Epithelial cell of proximal tubule (primary cell): ENCODE results near the gene PCMTD2. TPM values are rescaled to one million over a fixed set of nuclear protein-coding genes. Genes with fewer than 3 reads are reported as not detected.
A peak's percentile ranks its signal among the peaks of the same experiment; 100 is the strongest.

Experiments used
- DNase-seq: peaks from one replicate; pipeline ENCODE4 v3.0.0-alpha.2; 2011; ENCODE audit warnings: low read depth
- H3K4me3 ChIP-seq: 2 replicates; pipeline ENCODE4 v1.5.1; 2011; ENCODE audit warnings: low read depth, mild to moderate bottlenecking, low read length
- total RNA-seq: library from RNA; depleted of rRNA; stranded (reverse); fragments of >200 nt; gene quantifications from 2 replicates; pipeline ENCODE4 v1.2.3, GENCODE V29; 2015
- TF ChIP-seq, protein P1 (sequence below): conservative IDR thresholded peaks from 2 replicates; pipeline ENCODE4 v1.5.1; 2012; ENCODE audit warnings: low read depth, mild to moderate bottlenecking, low read length

PCMTD2 gene
- 15.9 and 44.7 TPM in 2 replicates for total RNA-seq

DNA sequence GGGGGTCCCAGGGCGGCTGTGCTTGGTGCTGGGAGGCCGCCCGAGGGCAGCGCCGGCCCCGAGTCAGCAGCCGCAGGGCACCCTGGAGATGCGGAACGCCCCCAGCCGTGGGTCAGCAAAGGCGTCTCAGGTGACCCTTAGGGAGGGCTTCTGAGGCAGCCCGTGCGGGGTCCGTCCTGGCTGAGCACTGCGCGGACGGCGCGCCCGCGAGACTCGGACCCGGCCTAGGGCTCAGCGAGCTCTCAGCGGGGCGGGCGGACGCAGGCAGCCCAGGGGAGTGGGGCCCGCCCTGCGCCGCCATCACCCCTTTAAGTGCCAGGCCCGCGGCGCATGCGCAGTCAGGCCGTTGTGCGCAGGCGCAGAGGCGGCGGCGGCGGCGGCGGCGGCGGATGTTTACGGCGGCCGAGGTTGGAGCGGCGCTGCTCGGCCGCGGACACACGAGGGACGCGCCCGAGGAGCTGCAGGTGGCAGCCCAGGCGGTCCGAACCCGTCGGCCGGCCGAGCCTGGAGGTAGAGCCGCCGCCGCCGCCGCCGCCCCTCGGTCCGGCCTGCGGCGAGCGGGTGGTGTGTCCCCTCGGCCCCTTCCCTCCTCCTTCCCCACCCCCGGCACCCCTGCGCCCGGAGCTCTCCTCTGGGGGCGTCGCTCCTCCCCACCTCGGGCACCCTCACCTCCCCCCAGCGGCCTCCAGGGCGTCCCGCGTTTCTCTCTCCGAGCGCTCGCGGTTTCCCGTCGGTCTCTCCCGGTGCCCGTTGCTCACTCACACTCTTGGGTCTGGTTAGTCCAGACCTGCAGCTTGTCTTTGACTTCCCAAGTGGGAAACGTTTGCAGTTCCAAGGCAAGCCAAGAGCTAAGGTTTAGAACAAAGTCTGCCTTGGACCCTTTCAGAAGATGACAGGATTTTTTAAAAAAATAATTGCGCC lies at the start of gene PCMTD2:
Gene PCMTD2 (plus strand): TSS at position 388 of the 921 bp plus-strand sequence. CDS start 4,218 bp downstream, outside the sequence.
- H3K4me3 ChIP-seq: peak within 1 kb of the TSS; percentile 89
- TF ChIP-seq, protein P1, sequence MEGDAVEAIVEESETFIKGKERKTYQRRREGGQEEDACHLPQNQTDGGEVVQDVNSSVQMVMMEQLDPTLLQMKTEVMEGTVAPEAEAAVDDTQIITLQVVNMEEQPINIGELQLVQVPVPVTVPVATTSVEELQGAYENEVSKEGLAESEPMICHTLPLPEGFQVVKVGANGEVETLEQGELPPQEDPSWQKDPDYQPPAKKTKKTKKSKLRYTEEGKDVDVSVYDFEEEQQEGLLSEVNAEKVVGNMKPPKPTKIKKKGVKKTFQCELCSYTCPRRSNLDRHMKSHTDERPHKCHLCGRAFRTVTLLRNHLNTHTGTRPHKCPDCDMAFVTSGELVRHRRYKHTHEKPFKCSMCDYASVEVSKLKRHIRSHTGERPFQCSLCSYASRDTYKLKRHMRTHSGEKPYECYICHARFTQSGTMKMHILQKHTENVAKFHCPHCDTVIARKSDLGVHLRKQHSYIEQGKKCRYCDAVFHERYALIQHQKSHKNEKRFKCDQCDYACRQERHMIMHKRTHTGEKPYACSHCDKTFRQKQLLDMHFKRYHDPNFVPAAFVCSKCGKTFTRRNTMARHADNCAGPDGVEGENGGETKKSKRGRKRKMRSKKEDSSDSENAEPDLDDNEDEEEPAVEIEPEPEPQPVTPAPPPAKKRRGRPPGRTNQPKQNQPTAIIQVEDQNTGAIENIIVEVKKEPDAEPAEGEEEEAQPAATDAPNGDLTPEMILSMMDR: peak; percentile 5
- DNase-seq: no peak

DNA sequence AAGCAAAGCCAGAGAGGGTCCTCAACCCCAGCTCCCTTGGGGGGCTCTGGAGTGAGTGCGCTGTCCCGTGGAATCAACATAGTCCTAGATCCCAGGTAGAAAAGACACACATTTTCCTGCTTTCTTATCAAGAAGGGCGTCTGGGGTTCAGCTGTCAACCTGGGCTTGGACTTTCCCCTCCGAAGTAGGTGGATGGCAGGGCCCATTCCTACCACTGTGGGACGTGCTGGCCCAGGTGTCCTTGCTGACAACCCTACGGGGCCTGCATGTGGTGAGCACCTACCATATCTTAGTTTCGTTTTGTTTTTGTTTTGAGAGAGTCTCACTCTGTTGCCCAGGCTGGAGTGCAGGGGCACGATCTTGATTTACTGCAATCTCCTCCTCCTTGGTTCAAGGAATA lies 48.9 kb upstream of the PCMTD2 start:
- no peak overlapping the region for H3K4me3 ChIP-seq
- no peak for DNase-seq
- TF ChIP-seq, protein P1: no peak

DNA sequence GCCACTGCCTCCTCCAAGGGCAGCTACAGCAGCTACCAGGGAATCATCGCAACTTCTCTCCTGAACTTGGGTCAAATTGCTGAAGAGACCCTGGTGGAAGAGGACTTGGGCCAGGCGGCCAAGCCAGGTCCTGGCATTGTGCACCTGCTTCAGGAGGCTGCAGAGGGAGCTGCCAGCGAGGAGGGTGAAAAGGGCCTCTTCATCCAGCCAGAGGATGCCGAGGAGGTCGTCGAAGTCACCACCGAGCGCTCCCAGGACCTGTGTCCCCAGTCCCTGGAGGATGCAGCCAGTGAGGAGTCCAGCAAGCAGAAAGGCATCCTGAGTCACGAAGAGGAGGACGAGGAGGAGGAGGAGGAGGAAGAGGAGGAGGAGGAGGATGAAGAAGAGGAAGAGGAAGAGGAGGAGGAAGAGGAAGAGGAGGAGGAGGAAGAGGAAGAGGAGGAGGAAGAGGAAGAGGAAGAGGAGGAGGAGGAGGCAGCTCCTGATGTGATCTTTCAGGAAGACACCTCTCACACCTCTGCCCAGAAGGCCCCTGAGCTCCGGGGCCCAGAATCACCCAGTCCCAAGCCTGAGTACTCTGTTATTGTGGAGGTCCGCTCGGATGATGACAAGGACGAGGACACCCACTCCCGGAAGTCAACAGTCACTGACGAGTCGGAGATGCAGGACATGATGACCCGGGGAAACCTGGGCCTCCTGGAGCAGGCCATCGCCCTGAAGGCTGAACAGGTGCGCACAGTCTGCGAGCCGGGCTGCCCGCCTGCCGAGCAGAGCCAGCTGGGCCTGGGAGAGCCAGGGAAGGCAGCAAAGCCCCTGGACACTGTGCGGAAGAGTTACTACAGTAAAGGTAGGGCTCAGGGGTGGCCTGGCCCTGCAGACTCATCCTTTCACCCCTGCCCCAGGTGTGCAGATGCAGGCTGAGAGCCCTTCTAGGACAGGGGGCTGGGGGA lies 47.6 kb upstream of the PCMTD2 start:
- no peak for DNase-seq
- no peak overlapping the region for H3K4me3 ChIP-seq
- TF ChIP-seq, protein P1: no peak

DNA sequence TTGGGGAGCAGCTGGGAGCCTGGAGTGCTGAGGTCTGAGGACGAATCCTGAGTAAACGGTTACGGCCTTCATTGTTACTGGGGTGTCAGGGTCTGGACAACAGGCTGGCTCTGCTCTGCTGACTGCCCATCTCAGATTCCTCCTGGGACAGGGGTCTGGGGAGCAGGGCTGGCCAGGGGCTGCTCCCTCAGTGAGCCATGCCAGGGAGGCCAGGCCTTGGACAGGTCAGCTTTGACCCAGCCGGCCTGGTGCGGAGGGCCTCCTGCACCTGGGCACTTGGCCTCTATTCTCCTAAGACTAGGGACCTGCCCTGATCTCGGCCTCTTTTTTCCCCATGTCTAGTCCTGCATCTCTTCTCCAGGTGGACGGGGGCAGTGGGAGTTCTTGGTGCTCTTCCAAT lies 46.4 kb upstream of the PCMTD2 start:
- TF ChIP-seq, protein P1: no peak
- DNase-seq: no peak
- no peak overlapping the region for H3K4me3 ChIP-seq

DNA sequence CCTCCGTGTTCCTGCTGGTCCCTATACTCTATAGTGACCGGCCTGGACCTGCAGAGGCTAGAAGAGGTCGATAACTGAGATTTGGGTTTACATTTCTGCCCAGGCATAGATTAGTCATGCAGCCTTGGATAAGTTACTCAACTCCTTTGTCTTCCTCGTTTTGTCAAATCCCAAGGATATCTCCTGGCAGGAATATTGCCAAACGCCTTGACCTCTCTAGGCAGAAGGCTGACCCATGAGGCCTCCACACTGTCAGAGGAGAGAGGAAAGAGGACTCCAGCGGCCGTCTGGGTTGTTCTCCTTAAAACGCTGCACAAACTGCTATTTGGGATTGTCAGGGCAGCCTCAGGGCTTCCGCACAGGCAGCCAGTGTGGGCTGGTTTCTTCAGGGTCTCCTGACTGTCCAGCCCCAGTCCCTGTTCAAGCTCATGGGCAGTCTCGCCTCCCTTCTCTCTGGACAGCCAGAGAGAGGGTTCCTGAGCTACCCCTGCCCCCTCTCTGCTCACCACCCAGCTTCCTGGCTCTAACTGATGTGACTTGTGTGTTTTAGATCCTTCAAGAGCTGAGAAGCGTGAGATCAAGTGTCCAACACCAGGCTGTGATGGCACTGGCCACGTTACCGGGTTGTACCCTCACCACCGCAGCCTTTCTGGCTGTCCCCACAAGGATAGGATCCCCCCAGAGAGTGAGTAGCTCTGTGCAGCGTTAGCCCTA lies 44.7 kb upstream of the PCMTD2 start:
- no peak overlapping the region for H3K4me3 ChIP-seq
- TF ChIP-seq, protein P1: no peak
- no peak for DNase-seq

DNA sequence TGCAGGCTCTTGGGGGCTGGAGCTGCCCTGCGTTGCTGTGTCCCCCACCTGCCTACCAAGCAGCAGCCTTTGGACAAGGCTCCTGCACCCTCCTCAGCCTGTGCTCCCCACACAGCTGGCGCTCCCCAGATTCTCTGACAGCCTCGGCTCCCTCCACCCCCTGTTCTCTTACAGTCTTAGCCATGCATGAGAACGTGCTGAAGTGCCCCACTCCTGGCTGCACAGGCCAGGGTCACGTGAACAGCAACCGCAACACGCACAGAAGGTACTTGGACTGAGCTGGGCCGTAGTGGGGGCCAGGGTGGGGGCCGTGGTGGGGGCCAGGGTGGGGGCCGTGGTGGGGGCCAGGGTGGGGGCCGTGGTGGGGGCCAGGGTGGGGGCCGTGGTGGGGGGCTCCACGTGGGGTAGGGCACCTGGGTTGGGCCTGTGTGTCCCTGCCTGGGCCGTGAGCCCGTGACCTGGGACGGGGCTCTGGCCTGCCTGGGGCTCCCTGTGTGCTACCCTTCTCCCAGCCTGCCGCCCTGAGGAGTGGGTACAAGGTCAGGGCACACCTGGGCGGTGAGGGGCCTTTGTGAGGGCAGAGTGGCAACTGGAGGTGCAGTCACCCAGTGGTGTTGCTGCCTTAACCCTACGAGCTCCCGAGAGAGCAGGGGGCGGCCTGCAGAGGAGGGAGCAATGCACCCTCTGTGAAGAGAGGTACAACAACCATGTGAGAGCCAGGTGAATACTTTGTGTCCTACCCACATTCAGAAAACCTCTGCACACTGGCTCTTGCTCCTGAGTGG lies 43.5 kb upstream of the PCMTD2 start:
- DNase-seq: no peak
- H3K4me3 ChIP-seq: no peak overlapping the region
- TF ChIP-seq, protein P1: no peak
